GM19239 (cell line): ENCODE results near the gene XPNPEP2.
A peak's percentile ranks its signal among the peaks of the same experiment; 100 is the strongest.

ENCODE experiments used
- DNase-seq: peaks from one replicate; pipeline ENCODE4 v3.0.0; 2011; ENCODE audit warnings: low spot score; ENCODE audit not compliant: insufficient read length
- FAIRE-seq: peaks from 2 replicates; lab custom pipeline; 2011; peaks lifted over from hg19 to GRCh38; lab: Jason Lieb, UNC

The XPNPEP2 gene

DNA sequence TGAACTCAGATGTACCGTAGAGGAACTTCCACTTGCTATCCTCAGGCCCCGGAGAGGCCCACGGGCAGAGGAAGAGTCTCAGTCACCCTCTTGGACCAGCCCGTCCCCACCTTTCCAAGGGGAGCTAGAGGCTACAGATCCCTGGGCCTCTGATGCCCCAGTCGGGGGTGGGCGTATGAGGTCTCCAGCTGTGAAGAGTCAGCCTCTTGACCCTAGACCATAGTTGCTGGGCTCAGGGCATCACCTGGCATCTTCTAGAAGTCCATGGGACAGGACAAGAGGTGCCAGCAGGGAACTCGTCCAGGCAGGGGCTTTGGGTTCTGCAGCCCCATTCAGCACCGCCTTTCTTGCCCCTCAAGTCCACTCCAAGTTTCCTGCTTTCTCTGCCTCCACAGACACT lies 52.6 kb downstream of the XPNPEP2 start:
- peak; percentile 66 for FAIRE-seq
- no peak for DNase-seq

DNA sequence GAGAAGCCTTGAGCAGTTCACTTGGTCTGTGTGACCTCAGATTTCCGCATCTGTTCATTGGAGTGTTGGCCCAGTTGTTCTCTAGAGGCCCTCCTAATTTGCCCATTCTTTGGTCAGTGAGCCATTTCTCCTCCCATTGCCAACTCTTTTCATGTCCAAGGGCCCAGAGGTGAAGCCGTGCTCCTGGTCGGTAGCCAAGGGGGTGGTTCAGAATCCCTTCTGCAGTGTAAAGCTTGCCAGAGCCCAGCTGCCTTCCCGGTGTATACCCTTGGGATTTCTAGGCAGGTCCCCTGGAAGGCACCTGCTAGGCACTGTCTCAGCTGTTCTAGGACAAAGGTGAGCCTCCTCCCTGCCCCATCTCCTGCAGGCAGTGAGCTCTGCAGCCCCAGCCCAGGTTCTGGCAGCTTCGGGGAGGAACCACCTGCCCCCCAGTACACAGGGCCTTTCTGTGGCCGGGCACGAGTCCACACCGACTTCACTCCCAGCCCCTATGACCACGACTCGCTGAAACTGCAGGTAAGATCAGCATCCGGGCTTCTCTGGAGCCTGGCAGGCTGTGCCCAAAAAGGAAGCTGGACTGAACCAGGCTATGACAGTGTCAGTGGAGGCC lies 53.3 kb downstream of the XPNPEP2 start:
- FAIRE-seq (no peak), DNase-seq (no peak)

DNA sequence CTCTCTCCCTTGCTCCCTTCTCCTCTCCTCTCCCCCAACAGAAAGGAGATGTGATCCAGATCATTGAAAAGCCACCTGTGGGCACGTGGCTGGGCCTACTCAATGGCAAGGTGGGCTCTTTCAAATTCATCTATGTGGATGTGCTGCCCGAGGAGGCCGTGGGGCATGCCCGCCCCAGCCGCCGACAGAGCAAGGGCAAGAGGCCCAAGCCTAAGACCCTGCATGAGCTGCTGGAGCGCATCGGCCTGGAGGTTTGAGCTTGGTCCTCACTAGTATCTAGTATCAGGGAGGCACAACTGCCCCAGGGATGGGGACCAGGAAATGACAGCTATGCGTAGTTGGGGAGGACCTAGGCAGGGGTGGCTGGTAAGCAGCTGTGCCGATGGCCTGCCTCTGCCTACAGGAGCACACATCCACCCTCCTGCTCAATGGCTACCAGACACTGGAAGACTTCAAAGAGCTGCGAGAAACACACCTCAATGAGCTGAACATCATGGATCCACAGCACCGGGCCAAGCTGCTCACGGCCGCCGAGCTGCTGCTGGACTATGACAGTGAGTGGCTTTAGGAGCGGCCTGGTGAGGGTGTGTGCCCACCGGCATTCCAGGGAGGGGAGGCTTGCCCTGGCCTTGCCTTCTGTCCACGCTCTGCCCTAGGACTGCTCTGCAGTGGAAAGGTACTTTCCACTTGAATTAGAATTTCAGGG lies 54.0 kb downstream of the XPNPEP2 start:
- DNase-seq = no peak
- peak; percentile 70 for FAIRE-seq

DNA sequence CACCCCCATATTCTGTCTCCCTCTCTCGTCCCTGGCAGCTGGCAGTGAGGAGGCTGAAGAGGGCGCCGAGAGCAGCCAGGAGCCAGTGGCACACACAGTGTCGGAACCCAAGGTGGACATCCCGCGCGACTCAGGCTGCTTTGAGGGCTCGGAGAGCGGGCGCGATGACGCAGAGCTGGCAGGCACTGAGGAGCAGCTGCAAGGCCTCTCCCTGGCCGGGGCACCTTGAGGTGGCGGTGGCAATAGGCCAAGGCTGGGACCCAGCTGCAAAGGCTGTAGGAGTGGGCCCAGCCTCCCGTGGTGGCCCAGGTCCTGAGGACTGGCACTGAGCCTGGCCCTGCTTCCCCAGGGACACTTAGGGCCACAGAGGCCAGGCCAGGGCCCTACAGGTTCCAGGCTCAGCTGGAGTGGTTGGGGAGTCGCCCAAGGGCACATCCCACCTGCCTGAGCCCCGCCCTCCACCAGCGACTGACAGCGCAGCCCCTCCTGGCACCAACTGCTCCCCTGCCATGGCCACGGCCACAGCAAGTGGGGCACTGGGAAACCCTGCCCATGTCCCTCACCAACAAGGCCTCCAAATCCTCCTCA lies 54.9 kb downstream of the XPNPEP2 start:
- DNase-seq (no peak), FAIRE-seq (no peak)

DNA sequence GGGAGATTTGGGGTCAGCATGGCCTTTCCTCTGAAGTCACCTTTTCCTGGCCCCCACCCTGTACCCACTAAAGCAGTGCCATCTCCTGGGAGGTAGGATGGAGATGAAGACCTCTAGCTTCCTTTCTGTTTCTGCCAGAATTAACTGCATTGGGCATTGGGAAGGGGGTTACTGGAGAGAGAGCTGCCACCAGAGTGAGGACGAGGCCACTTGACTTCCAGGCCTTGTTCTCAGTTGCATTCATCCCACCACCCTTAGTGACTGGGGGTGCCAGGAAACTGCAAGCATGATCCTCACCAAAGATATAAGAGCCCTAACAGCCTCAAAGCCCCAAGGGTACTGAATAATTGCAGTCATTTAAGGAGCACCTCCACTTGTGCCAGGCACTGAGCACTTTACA lies 56.8 kb downstream of the XPNPEP2 start:
- DNase-seq = no peak
- FAIRE-seq = no peak

DNA sequence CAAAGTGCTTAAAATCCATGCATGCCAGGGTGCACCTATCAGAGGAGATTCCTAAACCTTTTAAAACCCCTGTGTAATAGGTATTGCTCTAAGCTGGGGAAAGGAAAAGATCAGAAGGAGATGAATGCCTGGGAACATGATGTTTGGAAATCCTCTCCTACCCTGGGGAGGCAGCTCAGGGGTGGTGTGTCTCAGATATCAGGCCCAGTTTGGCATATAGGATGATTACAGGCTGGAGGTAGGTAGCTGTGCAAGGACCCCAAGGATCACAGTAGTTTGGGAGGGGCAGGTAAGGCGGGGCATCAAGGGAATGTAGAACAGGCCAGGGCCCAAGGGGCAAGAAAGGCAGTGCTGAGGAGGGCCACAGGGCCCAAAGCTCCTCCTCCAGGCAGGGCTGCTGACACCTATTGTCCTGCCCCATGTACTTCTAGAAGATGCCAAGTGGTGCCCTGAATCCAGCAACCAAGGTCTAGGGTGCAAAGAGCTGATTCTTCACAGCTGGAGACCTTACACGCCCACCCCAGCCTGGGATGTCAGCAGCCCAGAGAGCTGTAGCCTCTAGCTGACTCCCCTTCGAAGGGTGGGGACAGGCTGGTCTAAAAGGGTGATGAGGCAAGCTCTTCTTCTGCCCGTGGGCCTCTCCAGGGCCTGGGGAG lies 58.6 kb downstream of the XPNPEP2 start:
- FAIRE-seq (peak; percentile 44), DNase-seq (no peak)

DNA sequence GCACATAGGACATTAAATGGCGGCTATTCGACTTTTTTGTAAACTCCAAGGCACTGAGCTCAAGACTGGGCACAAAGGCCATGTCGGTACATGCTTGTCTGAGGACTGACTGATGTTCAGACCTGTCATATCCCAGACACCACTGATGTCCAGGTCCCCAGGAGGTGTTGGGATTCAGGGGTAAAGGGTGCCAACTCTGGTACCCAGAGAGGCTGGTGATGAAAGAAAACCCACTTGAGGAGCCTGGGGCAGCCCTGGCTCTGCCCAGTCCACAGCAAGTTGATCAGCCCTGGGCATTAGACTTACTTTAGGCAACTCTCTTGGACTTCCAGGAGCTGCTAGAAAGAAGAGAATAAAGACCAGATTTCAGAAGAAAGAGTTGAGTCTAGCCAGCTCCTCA lies 59.7 kb downstream of the XPNPEP2 start:
- FAIRE-seq (no peak), DNase-seq (no peak)

DNA sequence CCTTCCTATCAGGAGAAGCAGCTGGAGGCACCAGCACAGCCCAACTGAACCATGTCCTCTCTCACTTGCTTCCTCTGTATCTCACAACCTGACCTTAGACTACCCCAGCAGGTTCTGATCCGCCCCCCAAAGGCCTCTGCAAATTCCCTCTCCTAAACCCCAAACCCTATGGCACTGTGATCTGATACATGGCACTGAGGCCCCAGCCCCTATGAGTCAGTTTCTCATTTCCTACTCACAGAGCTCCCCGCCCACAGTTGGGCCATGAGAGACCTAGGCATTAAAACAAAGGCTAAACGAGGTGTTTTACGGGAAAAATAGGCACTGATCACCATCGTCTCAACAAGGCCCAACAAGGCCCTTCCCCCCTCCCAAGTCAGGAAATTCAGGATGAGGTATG lies 60.1 kb downstream of the XPNPEP2 start:
- DNase-seq = no peak
- no peak for FAIRE-seq

DNA sequence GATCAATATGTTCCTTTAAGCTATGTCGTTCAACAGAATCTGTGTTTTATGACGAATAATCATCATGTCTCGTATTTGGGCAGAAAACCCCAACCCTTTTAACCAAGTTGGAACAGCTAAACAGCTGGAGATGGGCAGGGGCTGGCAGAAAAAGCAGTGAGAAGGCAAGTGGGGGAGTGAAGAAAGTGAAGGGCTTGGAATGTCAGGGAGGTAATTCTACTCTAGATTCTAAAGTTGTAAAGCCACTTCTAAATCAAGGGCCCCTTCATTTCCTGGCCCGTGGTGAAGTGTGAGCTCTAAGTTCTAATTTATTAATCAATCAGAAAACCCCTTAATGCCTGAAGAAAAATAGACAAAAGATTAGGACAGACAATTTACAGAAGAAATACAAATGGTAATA lies 61.4 kb downstream of the XPNPEP2 start:
- no peak for DNase-seq
- no peak for FAIRE-seq

DNA sequence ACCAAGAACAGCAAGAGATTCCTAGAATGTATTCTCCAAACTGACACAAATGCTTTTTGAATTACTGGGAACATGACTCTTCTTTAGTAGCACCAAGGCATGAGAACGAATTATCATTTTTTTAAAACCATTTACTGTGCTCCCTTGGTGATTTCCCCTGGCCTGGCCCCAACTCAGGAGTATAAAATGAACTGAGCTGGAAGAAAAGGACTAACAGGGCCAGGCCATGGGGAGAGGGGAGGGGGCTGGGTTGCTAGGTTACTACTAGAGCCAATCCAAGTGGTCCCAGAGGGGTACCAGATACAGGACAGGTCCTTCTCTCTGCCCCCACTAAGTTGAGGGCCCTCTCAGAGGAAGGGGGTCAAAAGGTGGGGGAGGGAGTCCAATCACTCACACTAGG lies 64.1 kb downstream of the XPNPEP2 start:
- DNase-seq (no peak), FAIRE-seq (no peak)

DNA sequence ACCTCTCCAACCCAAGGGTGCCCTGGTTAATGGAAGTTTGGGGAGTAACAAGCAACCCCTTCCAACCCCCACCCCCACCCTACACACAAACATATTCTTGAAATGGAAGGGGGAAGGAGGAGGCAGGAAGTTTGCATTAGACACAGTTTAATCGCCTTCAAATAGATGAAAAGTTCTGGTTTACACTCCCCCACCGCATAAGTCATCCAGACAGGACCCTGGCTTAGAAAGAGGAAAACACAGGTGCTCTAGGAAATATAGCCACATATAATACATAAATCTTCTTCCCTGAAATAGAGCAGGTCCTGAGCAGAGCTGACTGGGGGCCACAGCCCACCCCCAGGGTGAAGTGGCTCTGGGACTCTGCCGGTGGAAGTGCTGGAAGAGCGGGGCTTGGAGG lies 66.0 kb downstream of the XPNPEP2 start:
- no peak for FAIRE-seq
- DNase-seq = no peak

DNA sequence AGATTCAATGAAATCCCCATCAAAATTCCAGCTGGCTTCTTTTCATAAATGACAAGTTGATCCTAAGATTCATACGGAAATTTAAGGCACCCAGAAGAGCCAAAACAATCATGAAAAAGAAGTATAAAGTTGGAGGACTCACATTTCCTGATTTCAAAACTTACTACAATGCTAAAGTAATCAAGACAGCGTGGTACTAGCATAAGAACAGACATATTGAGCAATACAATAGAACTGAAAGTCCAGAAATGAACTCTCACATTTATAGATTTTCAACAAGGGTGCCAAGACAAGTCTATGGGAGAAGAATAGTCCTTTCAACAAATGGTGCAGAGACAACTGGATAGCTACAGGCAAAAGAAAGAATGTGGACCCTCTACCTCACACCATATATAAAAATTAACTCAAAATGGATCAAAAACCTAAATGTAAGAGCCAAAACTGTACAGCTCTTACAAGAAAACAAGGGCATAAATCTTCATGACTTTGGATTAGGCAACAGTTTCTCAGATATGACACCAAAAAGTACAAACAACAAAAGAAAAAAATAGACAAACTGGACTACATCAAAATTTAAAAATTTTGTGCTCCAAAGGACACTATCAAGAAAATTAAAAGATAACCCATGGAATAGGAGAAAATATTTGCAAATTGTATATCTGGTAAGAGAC lies 69.5 kb downstream of the XPNPEP2 start:
- FAIRE-seq = peak; percentile 14
- DNase-seq = no peak

DNA sequence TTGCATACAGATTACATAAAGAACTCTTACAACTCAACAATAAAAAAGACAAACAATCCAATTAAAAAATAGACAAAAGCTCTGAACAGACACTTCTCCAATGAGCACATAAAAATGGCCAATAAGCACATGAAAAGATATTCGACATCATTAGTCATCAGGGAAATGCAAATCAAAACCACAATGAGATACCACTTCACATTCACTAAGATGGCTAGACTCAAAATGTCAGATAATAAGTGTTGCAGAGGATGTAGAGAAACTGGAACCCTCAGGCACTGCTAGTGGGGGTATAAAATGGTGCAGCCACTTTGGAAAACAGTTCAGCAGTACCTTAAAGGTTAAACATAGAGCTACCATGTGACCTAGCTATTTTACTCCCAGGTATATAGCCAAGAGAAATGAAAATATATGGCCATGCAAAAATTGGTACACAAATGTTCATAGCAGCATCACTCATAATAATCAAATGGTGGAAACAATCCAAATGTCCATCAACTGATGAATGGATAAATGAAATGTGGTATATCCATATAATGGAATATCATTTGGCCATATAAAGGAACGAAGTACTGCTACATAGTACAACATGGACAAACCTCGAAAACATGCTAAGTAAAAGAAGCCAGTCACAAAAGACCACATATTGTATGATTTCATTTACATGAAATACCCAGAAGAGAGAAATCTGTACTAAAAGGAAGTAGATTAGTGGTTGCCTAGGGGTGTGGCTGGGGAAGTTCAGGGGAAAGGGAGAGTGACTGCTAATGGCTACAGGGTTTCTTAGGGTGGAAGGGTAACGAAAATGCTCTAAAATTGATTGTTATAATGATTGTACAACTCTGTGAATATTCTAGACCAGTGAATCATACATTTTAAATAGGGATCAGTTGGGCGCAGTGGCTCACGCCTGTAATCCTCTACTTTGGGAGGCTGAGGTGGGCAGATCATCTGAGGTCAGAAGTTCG lies 70.3 kb downstream of the XPNPEP2 start:
- FAIRE-seq (peak; percentile 51), DNase-seq (no peak)

DNA sequence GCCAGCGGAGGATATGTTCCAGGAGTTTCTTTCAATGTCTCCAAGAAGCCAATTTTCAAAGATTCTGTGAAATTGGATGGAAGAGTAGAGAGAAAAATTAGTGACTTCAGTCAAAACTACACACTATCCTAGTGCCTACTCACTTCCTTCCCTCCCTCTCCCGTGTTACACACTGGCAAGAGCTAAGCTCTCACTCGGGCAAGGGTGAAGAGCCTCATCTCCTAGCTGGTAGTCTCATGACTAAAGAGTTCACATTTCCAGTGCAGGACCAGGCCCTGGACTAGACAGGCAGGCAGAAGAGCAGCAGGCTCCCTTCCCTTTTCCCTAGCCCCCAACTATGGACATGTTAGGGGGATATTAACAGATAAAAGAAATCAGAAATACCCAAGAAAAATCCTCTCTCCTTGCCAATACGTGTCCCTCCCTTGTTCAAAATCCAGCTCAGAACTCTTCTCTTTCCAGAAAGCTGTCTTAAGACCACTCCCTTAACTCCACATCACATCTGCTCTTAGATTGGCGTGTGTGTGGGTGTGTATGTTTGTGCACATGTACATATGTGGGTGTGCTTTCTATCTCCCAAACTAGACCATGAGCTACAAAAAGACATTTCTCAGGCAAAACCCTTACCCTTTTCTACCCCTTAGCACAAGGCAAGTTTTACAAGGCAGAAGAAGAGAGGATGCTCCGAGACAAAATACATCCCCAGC lies 75.0 kb downstream of the XPNPEP2 start:
- no peak for DNase-seq
- FAIRE-seq = no peak

DNA sequence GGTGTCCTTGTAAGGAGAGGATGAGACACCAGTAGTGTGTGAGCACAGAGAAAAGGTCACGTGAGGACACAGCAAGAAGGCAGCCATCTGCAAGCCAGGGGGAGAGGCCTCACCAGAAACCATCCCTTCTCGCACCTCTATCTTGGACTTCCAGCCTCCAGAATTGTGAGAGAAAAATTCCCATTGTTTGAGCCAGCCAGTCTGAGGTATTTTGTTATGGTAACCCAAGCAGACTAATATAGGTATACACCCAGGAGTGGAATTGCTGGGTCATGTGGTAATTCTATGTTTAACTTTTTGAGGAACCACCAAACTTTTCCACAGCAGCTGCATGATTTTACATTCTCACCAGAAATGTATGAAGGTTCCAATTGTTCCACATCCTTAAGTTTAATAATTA lies 79.3 kb downstream of the XPNPEP2 start:
- FAIRE-seq (no peak), DNase-seq (no peak)
